ENCODE data around the gene STRN4. TPM values are rescaled to one million over a fixed set of nuclear protein-coding genes. Genes with fewer than 3 reads are reported as not detected.
"Not testable (repeated sequence)": the region's sequence is repeated elsewhere in the genome, so short reads cannot be mapped to it uniquely, and the experiment has no call there.

STRN4 gene
- polyA plus RNA-seq, 4 donors: 69.5 to 98.6 (median 76.2) TPM

DNA sequence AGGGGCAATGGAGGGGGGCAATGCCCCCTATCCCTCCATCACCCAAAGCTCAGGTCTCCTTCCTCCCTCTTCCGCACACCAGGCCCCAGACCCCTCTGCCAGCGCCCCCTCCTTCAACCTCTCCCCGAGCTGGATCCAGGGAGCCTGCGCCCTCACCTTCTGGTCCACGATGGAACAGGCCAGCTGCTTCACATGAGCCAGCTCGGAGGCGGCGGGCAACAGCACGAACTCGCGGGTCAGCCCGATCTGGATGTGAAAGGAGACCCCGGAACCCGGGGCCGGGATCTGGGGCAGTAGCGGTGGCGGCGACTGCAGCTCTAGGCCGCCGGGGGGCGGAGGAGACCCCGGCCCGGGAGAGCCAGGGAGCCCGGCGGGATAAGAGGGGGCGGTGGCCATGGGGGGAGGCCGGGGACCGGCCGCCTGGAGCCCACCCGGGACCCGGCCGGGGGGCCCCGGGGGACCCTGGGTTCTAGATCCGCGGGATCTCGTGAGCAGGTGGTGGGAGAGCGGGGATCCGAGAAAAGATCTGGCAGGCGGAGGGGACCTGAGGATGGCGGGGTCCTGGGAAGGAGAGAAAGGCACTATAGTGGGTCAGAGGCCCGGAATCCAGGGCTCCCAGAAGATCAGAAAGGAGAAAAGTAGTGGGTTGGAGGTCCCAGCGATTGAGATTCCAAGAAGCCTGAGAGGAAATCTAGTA lies 30.1 kb downstream of the STRN4 start:
- no peak for DNase-seq (ENCODE audit: low read depth in 4 of 4, low spot score in 3 of 4)

DNA sequence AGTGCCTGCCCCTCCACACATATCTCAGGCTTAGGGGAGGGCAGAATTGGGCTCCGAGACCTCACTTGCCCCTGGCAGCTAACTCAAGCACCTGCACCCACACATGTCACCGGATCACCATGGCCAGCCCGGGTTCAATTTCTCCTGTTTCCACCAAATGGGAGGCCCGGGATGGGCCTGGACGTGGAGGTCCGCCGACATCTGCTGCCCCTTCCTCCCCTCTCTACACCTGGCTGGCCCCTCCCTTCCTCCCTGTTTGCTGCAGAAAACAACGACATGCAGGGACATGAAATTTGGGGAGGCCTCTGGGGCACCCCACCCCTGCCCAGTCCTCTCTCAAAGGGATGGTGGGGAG lies 30.7 kb downstream of the STRN4 start:
- no peak for DNase-seq (ENCODE audit: low read depth in 4 of 4, low spot score in 3 of 4)

DNA sequence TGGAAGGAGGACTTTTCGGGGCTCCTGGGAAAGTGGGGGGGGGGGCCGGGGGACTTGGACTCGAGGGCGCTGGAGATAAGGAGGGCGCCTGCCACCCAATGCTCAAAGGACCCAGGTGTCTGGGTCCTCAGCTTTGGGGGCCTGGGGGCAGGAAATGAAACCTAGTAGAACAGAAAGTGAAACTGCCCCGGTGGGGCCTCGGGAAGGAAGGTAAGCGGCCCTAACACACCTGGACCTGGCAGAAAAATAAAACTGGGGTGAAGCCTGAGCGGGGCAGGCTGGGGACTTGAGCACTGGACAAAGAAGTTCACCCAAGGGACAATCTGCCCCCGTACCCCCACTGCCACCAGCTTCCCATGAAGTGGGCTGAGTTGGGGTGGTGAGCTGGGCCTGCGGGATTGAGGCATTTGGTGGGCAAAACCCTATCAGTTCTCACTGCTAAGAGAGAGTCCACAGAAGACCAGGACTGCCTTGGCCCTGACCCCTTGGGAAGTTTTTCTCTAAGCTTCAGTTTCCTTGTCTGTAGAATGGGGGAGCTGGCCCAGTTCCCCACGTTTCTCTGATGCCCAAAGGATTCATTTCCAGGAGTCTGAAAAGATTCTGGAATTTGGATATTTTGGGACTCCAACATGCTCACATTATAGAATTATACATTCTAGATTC lies 31.7 kb downstream of the STRN4 start:
- DNase-seq (ENCODE audit: low read depth in 4 of 4, low spot score in 3 of 4): no peak

DNA sequence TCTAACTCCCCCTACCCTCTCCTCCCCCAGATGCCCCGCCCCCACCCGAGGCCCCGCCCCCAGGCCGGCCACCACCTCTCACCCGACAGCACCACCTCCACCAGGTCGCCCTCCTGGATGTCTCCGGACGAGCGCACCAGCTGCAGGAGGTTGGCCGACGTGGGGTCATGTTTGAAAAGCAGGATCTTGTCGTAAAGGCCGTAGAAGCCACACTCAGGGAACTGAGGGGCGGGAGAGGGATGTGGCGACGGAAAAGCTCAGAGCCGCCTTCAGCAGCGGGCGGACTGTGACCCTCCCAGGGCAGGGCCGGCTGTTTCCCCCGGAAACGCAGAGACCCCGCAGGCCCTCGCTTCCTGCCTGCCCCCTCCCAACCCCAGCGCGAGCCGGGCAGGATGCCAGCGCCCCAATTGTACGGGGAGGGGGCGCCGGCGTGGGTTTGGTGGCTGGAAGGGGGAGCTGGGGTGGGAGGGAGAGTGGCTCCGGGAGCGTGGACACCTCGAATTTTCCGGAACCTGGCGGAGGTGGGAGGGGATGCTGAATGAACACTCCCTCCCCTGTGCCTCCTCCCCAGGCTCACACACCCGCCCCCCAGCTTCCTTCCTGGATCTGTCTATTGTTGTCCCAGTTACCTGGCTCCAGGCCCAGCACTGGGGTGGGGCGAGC lies 32.3 kb downstream of the STRN4 start:
- DNase-seq (ENCODE audit: low read depth in 4 of 4, low spot score in 3 of 4): peak; percentile 67 to 78 (median 74)

DNA sequence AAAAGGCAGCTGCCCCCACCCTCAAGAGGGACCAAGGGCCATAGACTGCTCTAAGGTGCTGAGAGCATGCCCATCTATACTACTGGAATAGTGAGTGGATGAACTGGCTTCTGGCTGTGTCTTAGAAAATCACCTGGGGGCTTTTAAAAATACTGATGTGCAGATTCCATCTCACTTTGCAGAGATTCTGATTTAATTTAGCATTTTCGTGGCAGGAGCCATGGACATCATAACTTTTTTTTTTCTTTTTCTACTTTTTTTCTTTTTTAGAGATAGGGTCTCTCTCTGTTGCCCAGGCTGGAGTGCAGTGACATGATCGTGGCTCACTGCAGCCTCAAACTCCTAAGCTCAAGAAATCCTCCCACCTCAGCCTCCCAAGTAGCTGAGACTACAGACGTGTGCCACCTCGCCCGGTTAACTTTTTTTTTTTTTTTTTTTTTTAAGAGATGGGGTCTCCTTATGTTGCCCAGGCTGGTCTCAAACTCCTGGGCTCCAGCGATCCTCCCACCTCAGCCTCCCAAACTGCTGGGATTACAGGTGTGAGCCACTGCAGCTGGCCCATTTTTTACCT lies 33.4 kb downstream of the STRN4 start:
- not testable (repeated sequence) for DNase-seq (ENCODE audit: low read depth in 4 of 4, low spot score in 3 of 4)

GRCh38 chr19:46710687-46711086 lies 35.6 kb downstream of the STRN4 start:
- no peak for DNase-seq (ENCODE audit: low read depth in 4 of 4, low spot score in 3 of 4)

GRCh38 chr19:46704379-46705076 lies 41.7 kb downstream of the STRN4 start:
- no peak for DNase-seq (ENCODE audit: low read depth in 4 of 4, low spot score in 3 of 4)

DNA sequence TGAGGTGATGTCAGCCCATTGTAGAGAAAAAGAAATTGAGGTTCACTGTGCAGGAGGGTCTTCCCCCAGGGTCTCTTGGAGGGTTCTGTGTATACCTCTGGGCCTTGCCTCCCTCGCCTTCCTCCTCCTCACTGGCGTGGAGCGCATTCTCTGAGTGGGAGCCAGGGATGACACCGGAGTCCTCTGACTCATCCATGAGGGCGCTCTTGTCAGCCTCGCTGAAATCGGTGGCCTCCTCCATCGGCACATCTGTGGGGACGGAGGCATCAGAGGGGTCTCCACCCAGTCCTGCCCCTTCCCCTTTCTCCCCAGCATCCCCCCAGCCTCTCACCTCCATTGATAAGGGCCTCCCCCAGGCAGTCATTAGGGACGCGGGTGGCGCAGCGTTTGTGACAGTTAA lies 45.5 kb downstream of the STRN4 start:
- no peak for DNase-seq (ENCODE audit: low read depth in 4 of 4, low spot score in 3 of 4)

- no peak for DNase-seq (ENCODE audit: low read depth in 4 of 4, low spot score in 3 of 4)
These were observed 47.6 kb downstream of the STRN4 start for GRCh38 chr19:46698395-46699321.

DNA sequence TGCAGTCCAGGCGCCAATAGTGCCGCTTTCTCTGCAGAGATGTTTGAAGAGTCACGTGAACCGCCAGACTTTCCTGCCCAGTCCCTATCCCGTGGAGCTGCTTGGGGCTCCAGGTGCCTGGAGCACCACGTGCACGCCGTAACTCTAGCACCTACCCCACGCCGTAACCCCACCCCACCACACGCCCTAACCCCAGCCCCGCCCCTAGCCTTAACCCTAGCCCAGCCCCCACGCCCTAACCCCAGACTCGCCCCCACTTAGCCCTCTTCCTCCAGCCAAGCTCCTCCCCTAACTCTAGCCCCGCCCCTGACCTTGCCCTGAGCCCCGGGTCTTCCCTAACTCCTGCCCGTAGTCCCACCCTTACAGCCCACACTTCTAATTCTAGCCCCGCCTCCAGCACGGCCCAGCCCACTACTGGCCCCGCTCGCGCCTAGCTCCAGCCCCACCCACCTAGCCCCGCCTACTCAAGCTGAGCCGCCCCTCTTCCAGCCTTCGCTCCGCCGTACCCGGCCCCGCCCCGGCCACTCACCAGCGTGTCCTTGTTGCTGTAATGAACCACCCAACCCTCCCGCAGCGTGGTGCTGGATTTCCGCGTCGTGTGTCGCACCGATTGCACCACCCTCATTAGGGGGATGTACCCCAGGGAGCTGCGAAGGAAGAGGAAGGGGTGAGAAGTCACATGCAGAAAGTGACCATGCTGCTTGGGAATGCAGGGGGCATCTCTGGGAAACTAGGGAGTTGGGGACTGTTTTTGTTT lies 48.9 kb downstream of the STRN4 start:
- peak in 3 of 4 donors; percentile 60 to 69 (median 67) for DNase-seq (ENCODE audit: low read depth in 4 of 4, low spot score in 3 of 4)

DNA sequence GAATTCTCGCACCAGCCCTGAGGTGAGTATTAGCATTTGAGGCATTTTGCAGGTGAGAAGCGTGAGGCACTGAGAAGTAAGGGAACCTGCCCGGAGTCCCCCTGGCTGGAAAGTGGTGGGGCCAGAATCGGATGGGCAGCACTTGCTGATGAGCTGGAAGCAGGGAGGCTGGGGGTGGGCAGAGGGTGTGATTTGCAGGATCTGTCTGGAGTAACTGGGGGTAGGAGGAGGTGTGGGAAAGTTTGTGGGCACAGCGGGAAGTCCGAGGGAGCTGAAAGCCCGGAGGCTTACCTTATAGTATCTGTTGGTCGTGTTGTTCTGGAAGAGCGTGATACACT lies 49.4 kb downstream of the STRN4 start:
- no peak for DNase-seq (ENCODE audit: low read depth in 4 of 4, low spot score in 3 of 4)

GRCh38 chr19:46696052-46696451 lies 50.2 kb downstream of the STRN4 start:
- no peak for DNase-seq (ENCODE audit: low read depth in 4 of 4, low spot score in 3 of 4)

DNA sequence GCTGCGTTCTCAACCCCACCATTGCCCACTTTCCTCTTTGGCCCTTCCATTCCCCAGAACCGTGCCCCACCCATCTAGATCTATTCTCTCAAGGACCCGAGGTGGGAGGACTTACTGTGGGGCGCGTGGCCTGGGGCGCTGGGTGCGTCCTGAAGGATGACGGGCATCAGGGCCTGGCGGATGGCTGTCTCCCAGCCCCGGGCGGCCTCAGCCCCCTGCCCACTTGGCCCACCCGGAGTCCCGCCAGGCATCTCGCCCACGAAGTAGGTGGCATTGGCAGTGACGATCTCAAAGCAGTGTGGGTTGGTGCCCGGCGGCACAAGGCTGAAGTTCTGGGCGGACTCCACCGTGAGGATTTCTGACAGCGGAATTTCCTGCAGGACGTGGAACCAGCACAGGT lies 52.5 kb downstream of the STRN4 start:
- DNase-seq (ENCODE audit: low read depth in 4 of 4, low spot score in 3 of 4): no peak

GRCh38 chr19:46692918-46693722 lies 53.1 kb downstream of the STRN4 start:
- no peak for DNase-seq (ENCODE audit: low read depth in 4 of 4, low spot score in 3 of 4)

DNA sequence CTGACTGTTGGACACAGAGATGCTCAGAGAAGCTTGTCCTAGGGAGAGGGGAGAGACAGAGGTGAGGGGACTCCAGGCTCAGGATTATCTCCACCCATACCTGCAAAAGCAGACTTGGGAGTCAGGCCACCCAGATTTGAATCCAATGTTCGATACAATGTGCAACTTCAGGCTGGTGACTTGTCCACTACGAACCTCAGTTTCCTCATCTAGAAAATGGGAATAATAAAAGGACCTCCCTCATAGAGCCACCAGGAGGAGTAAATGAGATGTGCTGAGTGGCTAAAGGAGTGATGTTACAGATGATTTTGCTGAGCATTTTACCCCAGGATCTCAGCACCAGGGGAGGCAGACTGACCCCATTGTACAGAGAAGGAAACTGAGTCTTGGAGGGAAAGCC lies 54.3 kb downstream of the STRN4 start:
- DNase-seq (ENCODE audit: low read depth in 4 of 4, low spot score in 3 of 4): no peak

DNA sequence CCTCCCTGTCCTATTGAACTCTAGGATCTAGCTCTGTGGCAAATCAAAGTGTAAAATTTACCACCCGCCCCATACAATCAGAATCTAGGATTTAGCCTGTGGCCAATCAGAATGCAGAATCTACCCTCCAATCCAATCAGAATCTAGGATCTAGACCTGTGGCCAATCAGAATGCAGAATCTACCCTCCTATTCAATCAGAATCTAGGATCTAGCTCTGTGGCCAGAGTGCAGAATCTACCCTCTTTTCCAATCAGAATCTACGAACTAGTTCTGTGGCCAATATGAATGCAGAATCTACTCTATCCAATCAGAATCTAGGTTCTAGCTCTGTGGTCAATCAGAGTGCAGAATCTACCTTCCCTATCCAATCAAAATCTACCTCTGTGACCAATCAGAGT lies 55.1 kb downstream of the STRN4 start:
- no peak for DNase-seq (ENCODE audit: low read depth in 4 of 4, low spot score in 3 of 4)

DNA sequence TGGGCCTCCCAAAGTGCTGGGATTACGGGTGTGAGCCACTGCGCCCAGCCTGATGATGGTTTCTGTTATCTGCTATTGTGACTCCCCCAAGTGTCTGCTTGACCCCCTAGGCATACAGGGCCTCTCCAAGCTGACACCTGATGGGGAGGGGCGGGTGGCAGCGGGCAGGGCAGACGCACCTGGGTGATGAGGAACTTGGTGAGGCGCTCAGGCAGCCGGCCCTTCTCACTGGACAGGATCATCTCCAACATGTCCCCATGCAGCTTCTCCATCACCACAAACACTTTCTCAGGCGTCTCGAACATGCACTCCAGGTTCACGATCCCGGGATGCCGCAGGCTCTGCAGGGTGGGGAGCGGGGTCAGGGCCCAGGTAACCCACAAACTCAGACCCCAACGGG lies 56.9 kb downstream of the STRN4 start:
- no peak for DNase-seq (ENCODE audit: low read depth in 4 of 4, low spot score in 3 of 4)

GRCh38 chr19:46687438-46688145 lies 58.7 kb downstream of the STRN4 start:
- DNase-seq (ENCODE audit: low read depth in 4 of 4, low spot score in 3 of 4): no peak
